ELR (cell line): ENCODE measurements around the gene PROB1.
"Not testable (repeated sequence)": the region's sequence is repeated elsewhere in the genome, so short reads cannot be mapped to it uniquely, and the experiment has no call there.

Source experiments
- DNase-seq: peaks from one replicate; pipeline ENCODE4 v3.0.0-alpha.2; 2015; ENCODE audit warnings: low read depth

PROB1 gene

GRCh38 chr5:139394654-139395566 lies at the start of gene PROB1:
PROB1 (minus strand) TSS chr5:139395104; CDS start chr5:139395081, 23 bp downstream.
- peak; percentile 46 for DNase-seq

- peak; percentile 88 for DNase-seq
Observed at GRCh38 chr5:139443831-139444453, 49.0 kb upstream of the PROB1 start.

GRCh38 chr5:139440416-139440815 lies 45.5 kb upstream of the PROB1 start:
- not testable (repeated sequence) for DNase-seq

- DNase-seq = peak; percentile 92
Observed at GRCh38 chr5:139439013-139439903, 44.4 kb upstream of the PROB1 start, which contains the start of gene DNAJC18. DNAJC18 (minus strand) TSS chr5:139439525; CDS start chr5:139439445, 80 bp downstream.

- no peak for DNase-seq
Observed at GRCh38 chr5:139438707-139439012, 43.8 kb upstream of the PROB1 start.

GRCh38 chr5:139435676-139436075 lies 40.8 kb upstream of the PROB1 start:
- DNase-seq = no peak

GRCh38 chr5:139431706-139432105 lies 36.8 kb upstream of the PROB1 start:
- DNase-seq = peak; percentile 36

GRCh38 chr5:139430015-139430414 lies 35.1 kb upstream of the PROB1 start:
- DNase-seq = no peak

- peak; percentile 60 for DNase-seq
Observed at GRCh38 chr5:139426203-139426885, 31.4 kb upstream of the PROB1 start.

- no peak for DNase-seq
Observed at GRCh38 chr5:139425497-139425896, 30.6 kb upstream of the PROB1 start.

GRCh38 chr5:139422307-139422893 lies 27.5 kb upstream of the PROB1 start:
- peak; percentile 81 for DNase-seq

- DNase-seq = no peak
Observed at GRCh38 chr5:139419226-139420192, 24.6 kb upstream of the PROB1 start.

- DNase-seq = no peak
Observed at GRCh38 chr5:139418793-139419192, 23.9 kb upstream of the PROB1 start.

GRCh38 chr5:139417214-139417613 lies 22.3 kb upstream of the PROB1 start:
- DNase-seq = peak; percentile 34

GRCh38 chr5:139416651-139417050 lies 21.7 kb upstream of the PROB1 start:
- DNase-seq = no peak

GRCh38 chr5:139415869-139416268 lies 21.0 kb upstream of the PROB1 start:
- no peak for DNase-seq

- DNase-seq = no peak
Observed at GRCh38 chr5:139415221-139415861, 20.4 kb upstream of the PROB1 start.

GRCh38 chr5:139414581-139415130 lies 19.8 kb upstream of the PROB1 start:
- DNase-seq = no peak

- no peak for DNase-seq
Observed at GRCh38 chr5:139413963-139414362, 19.1 kb upstream of the PROB1 start.
